GM19099 (cell line): Measurements from ENCODE around the gene ZNF680.

Experiments
- POLR2A ChIP-seq: IDR thresholded peaks from 3 replicates; pipeline ENCODE4 v1.6.1; 2011; ENCODE audit warnings: low read depth; ENCODE audit not compliant: insufficient read length; ENCODE audit errors: extremely low read depth

ZNF680 gene

GRCh38 chr7:64504581-64505120 lies 58.2 kb downstream of the ZNF680 start:
- no peak for TF ChIP-seq POLR2A

DNA sequence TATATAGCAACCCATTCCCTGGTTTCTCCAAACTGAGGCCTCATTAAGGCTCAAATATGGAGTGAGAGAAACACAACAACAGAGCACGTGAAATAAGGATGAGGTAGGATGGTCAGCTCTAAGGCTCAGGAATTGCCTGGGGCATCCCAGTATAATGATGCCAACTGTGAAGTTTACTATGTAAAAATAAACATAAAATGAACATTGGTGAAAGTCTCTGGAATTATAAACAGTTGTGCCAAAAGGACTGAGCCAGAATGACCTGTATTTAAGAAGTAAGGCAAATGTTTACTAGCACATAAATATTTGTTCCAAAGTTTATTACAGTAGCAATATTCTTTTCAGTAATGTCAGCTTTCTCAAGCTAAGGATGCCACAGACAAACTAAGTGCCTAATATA lies 64.6 kb downstream of the ZNF680 start:
- no peak for TF ChIP-seq POLR2A

- TF ChIP-seq POLR2A = no peak
Observed at GRCh38 chr7:64494912-64495461, 67.9 kb downstream of the ZNF680 start.

- no peak for TF ChIP-seq POLR2A
Observed at GRCh38 chr7:64485623-64486022, 77.2 kb downstream of the ZNF680 start.
